CD4-positive, alpha-beta T cell treated with Interleukin-1 beta for 1 hour (primary cell): ENCODE results near the gene KCNK17.

ENCODE experiments used
- DNase-seq, 2 donors: peaks; one replicate each; pipeline ENCODE4 v3.0.0-alpha.2; 2020 to 2022

KCNK17 gene

GRCh38 chr6:39335780-39336545 lies 21.7 kb upstream of the KCNK17 start:
- peak; percentile 7 to 26 for DNase-seq

- no peak for DNase-seq
Measured at GRCh38 chr6:39333644-39334438, 19.6 kb upstream of the KCNK17 start.

GRCh38 chr6:39330476-39330875 lies 16.3 kb upstream of the KCNK17 start:
- DNase-seq, result no peak

GRCh38 chr6:39330057-39330456 lies 15.8 kb upstream of the KCNK17 start:
- peak; percentile 3 to 31 for DNase-seq

- DNase-seq, result no peak
Measured at GRCh38 chr6:39328066-39328465, 13.8 kb upstream of the KCNK17 start.

GRCh38 chr6:39327507-39327906 lies 13.3 kb upstream of the KCNK17 start:
- no peak for DNase-seq

GRCh38 chr6:39322306-39322850 lies 8.2 kb upstream of the KCNK17 start, which contains the start of gene KCNK16:
KCNK16 (minus strand) TSS chr6:39322702; CDS start chr6:39322540, 162 bp downstream.
- DNase-seq, result no peak

GRCh38 chr6:39321761-39322160 lies 7.5 kb upstream of the KCNK17 start:
- no peak for DNase-seq

- no peak for DNase-seq
Measured at GRCh38 chr6:39320363-39320984, 6.3 kb upstream of the KCNK17 start.

GRCh38 chr6:39319621-39320362 lies 5.6 kb upstream of the KCNK17 start:
- DNase-seq, result no peak

GRCh38 chr6:39317256-39317655 lies 3.0 kb upstream of the KCNK17 start:
- no peak for DNase-seq

GRCh38 chr6:39313526-39314272 lies 520 bp downstream of the KCNK17 start:
- no peak for DNase-seq

- no peak for DNase-seq
Measured at GRCh38 chr6:39312912-39313525, 1.2 kb downstream of the KCNK17 start.

- DNase-seq, result no peak
Measured at GRCh38 chr6:39310542-39310941, 3.7 kb downstream of the KCNK17 start.

GRCh38 chr6:39309942-39310531 lies 4.2 kb downstream of the KCNK17 start:
- peak; percentile 48 to 53 for DNase-seq

- DNase-seq, result no peak
Measured at GRCh38 chr6:39307462-39307861, 6.8 kb downstream of the KCNK17 start.

GRCh38 chr6:39304951-39305350 lies 9.3 kb downstream of the KCNK17 start:
- no peak for DNase-seq

- DNase-seq, result no peak
Measured at GRCh38 chr6:39303425-39304153, 10.6 kb downstream of the KCNK17 start.

- peak; percentile 81 for DNase-seq
Measured at GRCh38 chr6:39302669-39303424, 11.4 kb downstream of the KCNK17 start.
